ENCODE measurements around the gene TRUB1.
"Not testable (repeated sequence)": the region's sequence is repeated elsewhere in the genome, so short reads cannot be mapped to it uniquely, and the experiment has no call there.

GRCh38 chr10:114897011-114897410 is 41.0 kb upstream of the TRUB1 start:
- not testable (repeated sequence) for TF ChIP-seq RAD21 (IDR thresholded peaks at IDR 0.05; ENCODE audit: low read length); BHLHE40 (IDR thresholded peaks at IDR 0.05; ENCODE audit: low read depth, low read length); CTCF (conservative IDR thresholded peaks at IDR 0.05; ENCODE audit: low read depth, low read length); MXI1 (IDR thresholded peaks at IDR 0.05; ENCODE audit: borderline replicate concordance, low read depth, low read length); POLR2A (IDR thresholded peaks at IDR 0.05; ENCODE audit: low read depth, low read length); MAFK (IDR thresholded peaks at IDR 0.05; ENCODE audit: low read depth, low read length); ELK1 (IDR thresholded peaks at IDR 0.05; ENCODE audit: borderline replicate concordance, low read depth, low read length); CEBPB (IDR thresholded peaks at IDR 0.05; ENCODE audit: low read depth, low read length); USF2 (IDR thresholded peaks at IDR 0.05; ENCODE audit: low read depth, low read length); RFX5 (IDR thresholded peaks at IDR 0.05; ENCODE audit: low read depth, low read length); CHD1 (IDR thresholded peaks at IDR 0.05; ENCODE audit: low read depth, low read length)
